SK-N-SH (cell line): Measurements from ENCODE around the gene HOXB2. TPM values are rescaled to one million over a fixed set of nuclear protein-coding genes. Genes with fewer than 3 reads are reported as not detected.

Experiments used
- CTCF ChIA-PET: fragments of 300-600, 350-600 bp; formaldehyde crosslinking; extraction: SDS; loops from one replicate; lab custom pipeline; 2021; lab: Yijun Ruan, JAX
- POLR2A ChIA-PET: fragments of 350-600 bp; sonication (Branson Sonifier 250); formaldehyde crosslinking; extraction: SDS; loops from one replicate; lab custom pipeline; 2020; ENCODE audit warnings: antibody characterized with exemption, inconsistent platforms; lab: Yijun Ruan, JAX
- DNase-seq: peaks from one replicate; pipeline ENCODE4 v3.0.0; 2012
- H2AFZ ChIP-seq: fragments of 200-600 bp; sonication (generic); 2 replicates; pipeline ENCODE4 v1.8.1; 2016; ENCODE audit warnings: antibody characterized with exemption, mild to moderate bottlenecking, low read depth
- H3F3A ChIP-seq: fragments of 200-600 bp; sonication (generic); replicated peaks from 2 replicates; pipeline ENCODE3; 2016; ENCODE audit warnings: antibody characterized with exemption, mild to moderate bottlenecking; ENCODE audit not compliant: insufficient read depth
- H3K27ac ChIP-seq, 2 experiments: fragments of 200-500 bp in 1 of 2; fragments of 200-600 bp in 1 of 2; sonication (Bioruptor generic) in 1 of 2; sonication (generic), shearing (Covaris generic) in 1 of 2; 2 replicates each; pipeline versions ENCODE4 v1.5.1 to v1.6.1; 2014 to 2016; ENCODE audit warnings: low read depth in 2 of 2, inconsistent platforms in 1 of 2, low read length in 1 of 2, mild to moderate bottlenecking in 1 of 2, mixed read lengths in 1 of 2
- H3K27me3 ChIP-seq: fragments of 200-600 bp; sonication (generic), shearing (Covaris generic); 2 replicates; pipeline ENCODE4 v1.6.1; 2016; ENCODE audit warnings: mixed run types; ENCODE audit not compliant: insufficient read depth
- H3K36me3 ChIP-seq, 2 experiments: fragments of 200-500 bp in 1 of 2; fragments of 200-600 bp in 1 of 2; sonication (Bioruptor generic) in 1 of 2; sonication (generic) in 1 of 2; replicated peaks in 1 of 2; 2 replicates each; pipeline versions ENCODE3 to v1.5.1; 2014 to 2016; ENCODE audit warnings: low read length in 1 of 2, mild to moderate bottlenecking in 1 of 2; ENCODE audit not compliant: insufficient read depth in 2 of 2, control insufficient read depth in 1 of 2
- H3K4me1 ChIP-seq, 2 experiments: fragments of 200-500 bp in 1 of 2; fragments of 200-600 bp in 1 of 2; sonication (Bioruptor generic) in 1 of 2; sonication (generic), shearing (Covaris generic) in 1 of 2; 2 replicates each; pipeline versions ENCODE4 v1.5.1 to v1.6.1; 2014 to 2016; ENCODE audit warnings: low read depth in 1 of 2, low read length in 1 of 2, mixed run types in 1 of 2; ENCODE audit not compliant: insufficient read depth in 2 of 2, control insufficient read depth in 1 of 2
- H3K4me2 ChIP-seq: fragments of 200-600 bp; sonication (generic), shearing (Covaris generic); 2 replicates; pipeline ENCODE4 v1.6.1; 2017; ENCODE audit warnings: mixed run types
- H3K4me3 ChIP-seq, 2 experiments: fragments of 200-500 bp in 1 of 2; fragments of 200-600 bp in 1 of 2; sonication (Bioruptor generic) in 1 of 2; sonication (generic), shearing (Covaris generic) in 1 of 2; 2 replicates each; pipeline versions ENCODE4 v1.5.1 to v1.8.1; 2014 to 2016; ENCODE audit warnings: low read depth in 2 of 2, inconsistent platforms in 1 of 2, low read length in 1 of 2, mild to moderate bottlenecking in 1 of 2, mixed read lengths in 1 of 2, moderate library complexity in 1 of 2
- H3K79me2 ChIP-seq: fragments of 200-600 bp; sonication (generic); 2 replicates; pipeline ENCODE4 v1.8.1; 2017; ENCODE audit warnings: mild to moderate bottlenecking; ENCODE audit not compliant: insufficient read depth
- H3K9ac ChIP-seq: fragments of 200-600 bp; sonication (generic); 2 replicates; pipeline ENCODE4 v1.6.1; 2017; ENCODE audit warnings: mixed run types
- H3K9me2 ChIP-seq: fragments of 200-600 bp; sonication (generic); 2 replicates; pipeline ENCODE4 v1.6.1; 2017; ENCODE audit warnings: mixed run types
- H3K9me3 ChIP-seq: fragments of 200-600 bp; sonication (generic); 2 replicates; pipeline ENCODE4 v1.6.1; 2017; ENCODE audit warnings: mixed run types, mild to moderate bottlenecking, moderate library complexity
- H4K20me1 ChIP-seq: fragments of 200-600 bp; sonication (generic); 2 replicates; pipeline ENCODE4 v1.6.1; 2017; ENCODE audit warnings: mild to moderate bottlenecking, mixed run types; ENCODE audit not compliant: insufficient read depth
- CTCF ChIP-seq: fragments of 200-600 bp; sonication (generic); IDR thresholded peaks from 2 replicates; pipeline ENCODE4 v1.6.1; 2017; ENCODE audit warnings: antibody characterized with exemption, mild to moderate bottlenecking, moderate library complexity
- ELF1 ChIP-seq: IDR thresholded peaks from 2 replicates; pipeline ENCODE4 v1.4.0; 2012
- EZH2phosphoT487 ChIP-seq: fragments of 200-600 bp; sonication (generic); IDR thresholded peaks from 2 replicates; pipeline ENCODE4 v1.6.1; 2017; ENCODE audit warnings: low read depth, mixed run types, mild to moderate bottlenecking, antibody characterized with exemption, moderate library complexity, borderline replicate concordance
- FOSL2 ChIP-seq: IDR thresholded peaks from 2 replicates; pipeline ENCODE4 v1.4.0; 2012; ENCODE audit warnings: low read depth, mild to moderate bottlenecking, moderate library complexity, borderline replicate concordance
- FOXJ3 ChIP-seq: sonication (generic); formaldehyde crosslinking; IDR thresholded peaks from 2 replicates; pipeline ENCODE4 v1.5.1; 2020; ENCODE audit warnings: mild to moderate bottlenecking, missing genetic modification reagents
- GABPA ChIP-seq: IDR thresholded peaks from 2 replicates; pipeline ENCODE4 v1.4.0; 2012; ENCODE audit warnings: low read depth, mild to moderate bottlenecking
- MEF2A ChIP-seq: IDR thresholded peaks from 2 replicates; pipeline ENCODE4 v1.4.0; 2012; ENCODE audit warnings: low read depth, borderline replicate concordance
- MXI1 ChIP-seq: IDR thresholded peaks from 2 replicates; pipeline ENCODE4 v1.6.1; 2012; ENCODE audit warnings: mild to moderate bottlenecking, low read depth, low read length, improper control_type of control experiment
- NRF1 ChIP-seq: IDR thresholded peaks from 2 replicates; pipeline ENCODE4 v1.6.1; 2012; ENCODE audit warnings: low read depth, mild to moderate bottlenecking, low read length
- RAD21 ChIP-seq: IDR thresholded peaks from 2 replicates; pipeline ENCODE4 v1.6.1; 2012; ENCODE audit warnings: mild to moderate bottlenecking, low read length
- RFX5 ChIP-seq: IDR thresholded peaks from 2 replicates; pipeline ENCODE4 v1.6.1; 2012; ENCODE audit warnings: mild to moderate bottlenecking, improper control_type of control experiment, low read length
- RXRA ChIP-seq: IDR thresholded peaks from 2 replicates; pipeline ENCODE4 v1.4.0; 2012; ENCODE audit warnings: low read depth, mild to moderate bottlenecking, borderline replicate concordance
- SMC3 ChIP-seq: IDR thresholded peaks from 2 replicates; pipeline ENCODE4 v1.6.1; 2012; ENCODE audit warnings: low read depth, low read length, improper control_type of control experiment
- TAF1 ChIP-seq: IDR thresholded peaks from 2 replicates; pipeline ENCODE4 v1.6.1; 2012; ENCODE audit warnings: low read depth, mild to moderate bottlenecking, low read length, moderate library complexity, borderline replicate concordance
- TCF12 ChIP-seq: IDR thresholded peaks from 2 replicates; pipeline ENCODE4 v1.4.0; 2012
- USF1 ChIP-seq: IDR thresholded peaks from 2 replicates; pipeline ENCODE4 v1.4.0; 2012; ENCODE audit warnings: low read depth, borderline replicate concordance
- WGBS: methylation state at CpG from one replicate; pipeline ENCODE4 v1.1.6; 2017; ENCODE audit warnings: low lambda C conversion rate; 5-methylcytosine and 5-hydroxymethylcytosine counted together
- polyA plus RNA-seq, 3 experiments: library from polyadenylated mRNA; depleted of rRNA; stranded (reverse); fragments of >200 nt; gene quantifications; 2 replicates each; pipeline ENCODE4 v1.2.3, GENCODE V29; 2012

HOXB2 gene
- polyA plus RNA-seq, 1 of the 3 experiments (the other 2 are of a cell fraction): 1.9 TPM

- Histone ChIP-seq H3K79me2 (no peaks in the 10 kb centered on the region), H3K4me2 (no peak overlapping the region), H3K4me3 (no peak overlapping the region), H3K9ac (no peak overlapping the region), H3K9me2 (no peaks in the 10 kb centered on the region)
- WGBS: 20% methylated on average over 13 of the region's 13 CpGs
- CTCF ChIA-PET: interaction anchor here (1.2 to 1.4 kb wide), 4 partner anchors 12 to 608 kb away, joined by 3 to 4 read pairs (median 4); no protein-coding TSS in a partner anchor
- no peak for TF ChIP-seq CTCF
- TF ChIP-seq RAD21: no peak
- no peak for TF ChIP-seq FOXJ3 (CRISPR knock-in tag)
- TF ChIP-seq TCF12: no peak
- TF ChIP-seq RFX5: no peak
- no peak for TF ChIP-seq MEF2A
- no peak for TF ChIP-seq SMC3
- no peak for TF ChIP-seq ELF1
- TF ChIP-seq FOSL2: no peak
- TF ChIP-seq RXRA: no peak
- TF ChIP-seq USF1: no peak
- TF ChIP-seq GABPA: no peak
- TF ChIP-seq NRF1: no peak
- TF ChIP-seq MXI1: no peak
- TF ChIP-seq TAF1: no peak
- TF ChIP-seq EZH2phosphoT487: no peak
- TF ChIP-seq, all 33 proteins: peak for 0
- Histone ChIP-seq H3F3A (no peaks in the 10 kb centered on the region), H3K27me3 (peaks cover 98% of the 10 kb centered on the region), H4K20me1 (peaks cover 6% of the 10 kb centered on the region; the same call in 1 of the 2 replicates), H3K9me3 (no peaks in the 10 kb centered on the region), H2AFZ (no peak overlapping the region), H3K36me3 (no peaks in the 10 kb centered on the region), H3K4me1 (peaks cover 0 to 2% of the 10 kb centered on the region in 2 experiments; a peak in 1 of 4 replicates), H3K27ac (no peak overlapping the region)
- no peak for DNase-seq
- POLR2A ChIA-PET: no interaction called here
Measured at GRCh38 chr17:48558057-48558830, 13.3 kb upstream of the HOXB2 start.
